HCT116 (cell line): ENCODE measurements around the gene MEGF8. TPM values are rescaled to one million over a fixed set of nuclear protein-coding genes. Genes with fewer than 3 reads are reported as not detected.

Source experiments
- ATAC-seq: fragments of 200-7000 bp; cut with Tn5 transposase; 2 replicates; pipeline ENCODE4 v1.9.1; 2020; ENCODE audit warnings: mild to moderate bottlenecking, moderate library complexity
- BruUV-seq: library from RNA; stranded (reverse); fragments of 400-500 nt; replicated peaks from 2 replicates; lab custom pipeline; 2021; lab: Mats Ljungman, UMichigan
- CTCF ChIA-PET: fragments of 300-600 bp; sonication (Branson Sonifier 250); formaldehyde crosslinking; loops from one replicate; lab custom pipeline; 2021; ENCODE audit warnings: antibody characterized with exemption; lab: Charles Lee
- POLR2A ChIA-PET: fragments of 300-600, 350-600 bp; sonication (Branson Sonifier 250); formaldehyde crosslinking; loops from one replicate; lab custom pipeline; 2021; ENCODE audit warnings: antibody characterized with exemption; lab: Charles Lee
- RAD21 ChIA-PET, 2 experiments: fragments of 300-600 bp; sonication (Branson Sonifier 250); formaldehyde crosslinking; loops; one replicate each; lab custom pipeline; 2023; ENCODE audit warnings: low total read pairs in 2 of 2; ENCODE audit not compliant: uncharacterized antibody in 2 of 2, unreplicated experiment in 2 of 2, low non-redundant PET in 1 of 2; lab: Charles Lee
- DNase-seq: peaks from one replicate; pipeline ENCODE4 v3.0.0-alpha.2; 2010; ENCODE audit warnings: low read depth, low spot score
- H2AFZ ChIP-seq: fragments of 200-600 bp; shearing (Covaris generic), sonication (generic); 2 replicates; pipeline ENCODE4 v1.6.1; 2017; ENCODE audit warnings: low read depth, mixed run types, mixed read lengths, antibody characterized with exemption, low read length; ENCODE audit not compliant: poor library complexity, severe bottlenecking
- H3K27ac ChIP-seq: 2 replicates; pipeline ENCODE4 v1.5.1; 2012; ENCODE audit warnings: low read depth, low read length
- H3K27me3 ChIP-seq: fragments of 200-600 bp; sonication (generic); 2 replicates; pipeline ENCODE4 v1.6.1; 2016; ENCODE audit warnings: mixed run types, low read length, mixed read lengths; ENCODE audit not compliant: insufficient read depth
- H3K36me3 ChIP-seq, 2 experiments: fragments of 200-500 bp in 1 of 2; fragments of 200-600 bp in 1 of 2; sonication (Bioruptor generic) in 1 of 2; sonication (generic) in 1 of 2; 2 replicates each; pipeline versions ENCODE4 v1.5.1 to v1.6.1; 2014 to 2016; ENCODE audit warnings: low read length in 2 of 2, inconsistent platforms in 1 of 2, mixed read lengths in 1 of 2, mixed run types in 1 of 2; ENCODE audit not compliant: insufficient read depth in 2 of 2, control insufficient read depth in 1 of 2
- H3K4me1 ChIP-seq, 2 experiments: fragments of 200-600 bp in 1 of 2; sonication (generic) in 1 of 2; 2 replicates each; pipeline versions ENCODE4 v1.5.1 to v1.6.1; 2012 to 2017; ENCODE audit warnings: low read length in 2 of 2, inconsistent platforms in 1 of 2, mild to moderate bottlenecking in 1 of 2, mixed read lengths in 1 of 2, mixed run types in 1 of 2, moderate library complexity in 1 of 2; ENCODE audit not compliant: insufficient read depth in 2 of 2, control insufficient read depth in 1 of 2
- H3K4me2 ChIP-seq: fragments of 200-600 bp; sonication (generic); 2 replicates; pipeline ENCODE4 v1.6.1; 2017; ENCODE audit warnings: mixed run types, low read length, mixed read lengths
- H3K4me3 ChIP-seq, 2 experiments: fragments of 200-600 bp in 1 of 2; sonication (generic) in 1 of 2; replicated peaks in 1 of 2; 2 replicates each; pipeline ENCODE4 v1.5.1; 2011 to 2016; ENCODE audit warnings: low read length in 2 of 2, control low read depth in 1 of 2, low read depth in 1 of 2, mild to moderate bottlenecking in 1 of 2, mixed read lengths in 1 of 2, mixed run types in 1 of 2
- H3K79me2 ChIP-seq: fragments of 200-600 bp; sonication (generic); 2 replicates; pipeline ENCODE4 v1.6.1; 2017; ENCODE audit warnings: mild to moderate bottlenecking, mixed run types, low read length, moderate library complexity, mixed read lengths; ENCODE audit not compliant: insufficient read depth
- H3K9ac ChIP-seq: fragments of 200-600 bp; sonication (generic); 2 replicates; pipeline ENCODE4 v1.6.1; 2016; ENCODE audit warnings: low read length, mixed read lengths
- H3K9me2 ChIP-seq: fragments of 200-600 bp; sonication (generic), shearing (Covaris generic); 2 replicates; pipeline ENCODE4 v1.6.1; 2017; ENCODE audit warnings: mixed run types, mild to moderate bottlenecking, moderate library complexity; ENCODE audit not compliant: insufficient read depth
- H3K9me3 ChIP-seq, 2 experiments: fragments of 200-500 bp in 1 of 2; fragments of 200-600 bp in 1 of 2; sonication (Bioruptor generic) in 1 of 2; sonication (generic) in 1 of 2; 2 replicates each; pipeline ENCODE4 v1.6.1; 2014 to 2017; ENCODE audit warnings: low read length in 2 of 2, mixed read lengths in 2 of 2, inconsistent platforms in 1 of 2, low read depth in 1 of 2, mild to moderate bottlenecking in 1 of 2, mixed run types in 1 of 2, moderate library complexity in 1 of 2; ENCODE audit not compliant: control insufficient read depth in 1 of 2, insufficient read depth in 1 of 2
- H4K20me1 ChIP-seq: fragments of 200-600 bp; sonication (generic), shearing (Covaris generic); 2 replicates; pipeline ENCODE4 v1.6.1; 2017; ENCODE audit warnings: mixed run types, mild to moderate bottlenecking, moderate library complexity; ENCODE audit not compliant: insufficient read depth
- CBX3 ChIP-seq: IDR thresholded peaks from 2 replicates; pipeline ENCODE4 v1.6.1; 2012; ENCODE audit warnings: low read depth
- CTCF ChIP-seq, 3 experiments: fragments of 200-600 bp in 1 of 3; sonication (generic) in 1 of 3; IDR thresholded peaks in 2 of 3; conservative IDR thresholded peaks in 1 of 3; 2 replicates each; pipeline ENCODE4 v1.5.1; 2012 to 2017; ENCODE audit warnings: low read depth in 2 of 3, low read length in 2 of 3, antibody characterized with exemption in 1 of 3, borderline replicate concordance in 1 of 3, control low read depth in 1 of 3, mild to moderate bottlenecking in 1 of 3, mixed read lengths in 1 of 3, mixed run types in 1 of 3, moderate library complexity in 1 of 3; ENCODE audit not compliant: insufficient read depth in 1 of 3
- EGR1 ChIP-seq: IDR thresholded peaks from 2 replicates; pipeline ENCODE4 v1.6.1; 2012; ENCODE audit warnings: low read depth
- ELF1 ChIP-seq: IDR thresholded peaks from 2 replicates; pipeline ENCODE4 v1.6.1; 2012; ENCODE audit warnings: low read depth, borderline replicate concordance
- EZH2 ChIP-seq: fragments of 200-600 bp; sonication (generic); IDR thresholded peaks from 2 replicates; pipeline ENCODE4 v1.6.1; 2017; ENCODE audit warnings: antibody characterized with exemption, mixed run types
- EZH2phosphoT487 ChIP-seq: fragments of 200-600 bp; IDR thresholded peaks from 2 replicates; pipeline ENCODE4 v1.6.1; 2018; ENCODE audit warnings: antibody characterized with exemption, borderline replicate concordance
- FOSL1 ChIP-seq: IDR thresholded peaks from 2 replicates; pipeline ENCODE4 v1.6.1; 2012; ENCODE audit warnings: low read depth
- RAD21 ChIP-seq: IDR thresholded peaks from 2 replicates; pipeline ENCODE4 v1.6.1; 2012; ENCODE audit warnings: low read depth, mild to moderate bottlenecking
- SP1 ChIP-seq: IDR thresholded peaks from 2 replicates; pipeline ENCODE4 v1.6.1; 2012; ENCODE audit warnings: low read depth
- SRF ChIP-seq: IDR thresholded peaks from 2 replicates; pipeline ENCODE4 v1.6.1; 2012; ENCODE audit warnings: low read depth
- TCF7L2 ChIP-seq: IDR thresholded peaks from 2 replicates; pipeline ENCODE4 v1.7.0; 2011; ENCODE audit warnings: borderline replicate concordance, inconsistent platforms; ENCODE audit not compliant: insufficient read depth, insufficient read length; ENCODE audit errors: extremely low read depth
- ZFX ChIP-seq: fragments of 450-650 bp; IDR thresholded peaks from 2 replicates; pipeline ENCODE4 v1.6.1; 2017
- ZNF274 ChIP-seq: fragments of 200-500 bp; sonication (Bioruptor generic); IDR thresholded peaks from 2 replicates; pipeline ENCODE4 v1.6.1; 2014; ENCODE audit warnings: mild to moderate bottlenecking, low read depth, low read length, inconsistent platforms
- intact Hi-C: fragments of 100-400 bp; cut with micrococcal nuclease; formaldehyde crosslinking; loops from 2 replicates; pipeline ENCODE4 v1.10.0; 2022
- total RNA-seq: library from RNA; stranded (reverse); gene quantifications from one replicate; pipeline ENCODE4 v1.2.1, GENCODE V29; 2021; ENCODE audit not compliant: unreplicated experiment
- TF ChIP-seq, protein P1 (sequence below): IDR thresholded peaks from 2 replicates; pipeline ENCODE4 v1.6.1; 2012
- TF ChIP-seq, protein P2 (sequence below): IDR thresholded peaks from 2 replicates; pipeline ENCODE4 v1.6.1; 2012

MEGF8 gene
- total RNA-seq, 1 experiment from 2014 or later = 24.0 TPM

DNA sequence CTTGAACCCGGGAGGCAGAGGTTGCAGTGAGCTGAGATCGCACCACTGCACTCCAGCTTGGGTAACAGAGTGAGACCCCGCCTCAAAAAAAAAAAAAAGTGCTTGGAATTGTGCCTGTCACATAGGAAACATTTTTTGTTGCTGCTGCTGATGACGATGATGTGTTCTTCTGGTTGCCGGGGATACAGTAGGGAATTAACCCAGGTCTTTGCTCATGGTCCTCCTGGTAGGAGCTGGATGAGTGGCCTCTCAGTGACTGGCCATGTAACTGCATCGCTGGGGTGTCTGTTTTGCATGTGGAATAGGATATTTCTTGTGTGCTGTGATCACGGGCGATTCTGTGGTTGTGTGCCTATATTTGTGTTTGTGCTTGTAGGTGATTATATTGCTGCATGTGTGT lies 69.3 kb downstream of the MEGF8 start:
- CTCF ChIA-PET = no interaction called here
- BruUV-seq = no TSS peak
- no peak overlapping the region for H3K9ac ChIP-seq
- H2AFZ ChIP-seq = no peak overlapping the region
- no peak overlapping the region for H3K27ac ChIP-seq
- no peaks in the 10 kb centered on the region for H3K9me2 ChIP-seq
- peaks cover 10 to 33% of the 10 kb centered on the region in 2 experiments for H3K4me1 ChIP-seq
- H3K4me3 ChIP-seq = no peak overlapping the region
- H3K4me2 ChIP-seq = no peak overlapping the region
- no peaks in the 10 kb centered on the region for H3K36me3 ChIP-seq
- H4K20me1 ChIP-seq = no peaks in the 10 kb centered on the region
- DNase-seq (no peak), ATAC-seq (no peak)
- POLR2A ChIA-PET = no interaction called here
- intact Hi-C loops = loop anchor here (5.0 kb wide), 2 partner anchors 152 to 287 kb away; partner anchors contain the start of gene GSK3A
- RAD21 ChIA-PET = no interaction called here
- H3K27me3 ChIP-seq = no peaks in the 10 kb centered on the region
- H3K79me2 ChIP-seq = peaks cover 22% of the 10 kb centered on the region
- no peaks in the 10 kb centered on the region for H3K9me3 ChIP-seq
- no peak for TF ChIP-seq CBX3
- no peak for TF ChIP-seq SRF
- TF ChIP-seq CTCF (IDR thresholded peaks at IDR 0.05 in 2 of 3, conservative IDR thresholded peaks at IDR 0.05 in 1 of 3; ENCODE audit: borderline replicate concordance in 1 of 3, insufficient read depth in 1 of 3, low read depth in 2 of 3, low read length in 2 of 3) = no peak
- TF ChIP-seq FOSL1 = no peak
- TF ChIP-seq EGR1 = no peak
- TF ChIP-seq SP1 = no peak
- no peak for TF ChIP-seq ZFX
- TF ChIP-seq, protein P1, sequence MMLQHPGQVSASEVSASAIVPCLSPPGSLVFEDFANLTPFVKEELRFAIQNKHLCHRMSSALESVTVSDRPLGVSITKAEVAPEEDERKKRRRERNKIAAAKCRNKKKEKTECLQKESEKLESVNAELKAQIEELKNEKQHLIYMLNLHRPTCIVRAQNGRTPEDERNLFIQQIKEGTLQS = no peak
- TF ChIP-seq ZNF274 = no peak
- TF ChIP-seq ELF1 = no peak
- no peak for TF ChIP-seq EZH2phosphoT487
- TF ChIP-seq, protein P2, sequence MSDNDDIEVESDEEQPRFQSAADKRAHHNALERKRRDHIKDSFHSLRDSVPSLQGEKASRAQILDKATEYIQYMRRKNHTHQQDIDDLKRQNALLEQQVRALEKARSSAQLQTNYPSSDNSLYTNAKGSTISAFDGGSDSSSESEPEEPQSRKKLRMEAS = no peak
- TF ChIP-seq RAD21 = no peak
- TF ChIP-seq EZH2 = no peak
- no peak for TF ChIP-seq TCF7L2
